SK-N-SH (cell line): ENCODE data around the gene FGF18. TPM values are rescaled to one million over a fixed set of nuclear protein-coding genes. Genes with fewer than 3 reads are reported as not detected.

Source experiments
- CTCF ChIA-PET: fragments of 300-600, 350-600 bp; formaldehyde crosslinking; extraction: SDS; loops from one replicate; lab custom pipeline; 2021; lab: Yijun Ruan, JAX
- POLR2A ChIA-PET: fragments of 350-600 bp; sonication (Branson Sonifier 250); formaldehyde crosslinking; extraction: SDS; loops from one replicate; lab custom pipeline; 2020; ENCODE audit warnings: antibody characterized with exemption, inconsistent platforms; lab: Yijun Ruan, JAX
- DNase-seq: peaks from one replicate; pipeline ENCODE4 v3.0.0; 2012
- H2AFZ ChIP-seq: fragments of 200-600 bp; sonication (generic); 2 replicates; pipeline ENCODE4 v1.8.1; 2016; ENCODE audit warnings: antibody characterized with exemption, mild to moderate bottlenecking, low read depth
- H3F3A ChIP-seq: fragments of 200-600 bp; sonication (generic); replicated peaks from 2 replicates; pipeline ENCODE3; 2016; ENCODE audit warnings: antibody characterized with exemption, mild to moderate bottlenecking; ENCODE audit not compliant: insufficient read depth
- H3K27ac ChIP-seq, 2 experiments: fragments of 200-500 bp in 1 of 2; fragments of 200-600 bp in 1 of 2; sonication (Bioruptor generic) in 1 of 2; sonication (generic), shearing (Covaris generic) in 1 of 2; 2 replicates each; pipeline versions ENCODE4 v1.5.1 to v1.6.1; 2014 to 2016; ENCODE audit warnings: low read depth in 2 of 2, inconsistent platforms in 1 of 2, low read length in 1 of 2, mild to moderate bottlenecking in 1 of 2, mixed read lengths in 1 of 2
- H3K27me3 ChIP-seq: fragments of 200-600 bp; sonication (generic), shearing (Covaris generic); 2 replicates; pipeline ENCODE4 v1.6.1; 2016; ENCODE audit warnings: mixed run types; ENCODE audit not compliant: insufficient read depth
- H3K36me3 ChIP-seq, 2 experiments: fragments of 200-500 bp in 1 of 2; fragments of 200-600 bp in 1 of 2; sonication (Bioruptor generic) in 1 of 2; sonication (generic) in 1 of 2; replicated peaks in 1 of 2; 2 replicates each; pipeline versions ENCODE3 to v1.5.1; 2014 to 2016; ENCODE audit warnings: low read length in 1 of 2, mild to moderate bottlenecking in 1 of 2; ENCODE audit not compliant: insufficient read depth in 2 of 2, control insufficient read depth in 1 of 2
- H3K4me1 ChIP-seq, 2 experiments: fragments of 200-500 bp in 1 of 2; fragments of 200-600 bp in 1 of 2; sonication (Bioruptor generic) in 1 of 2; sonication (generic), shearing (Covaris generic) in 1 of 2; 2 replicates each; pipeline versions ENCODE4 v1.5.1 to v1.6.1; 2014 to 2016; ENCODE audit warnings: low read depth in 1 of 2, low read length in 1 of 2, mixed run types in 1 of 2; ENCODE audit not compliant: insufficient read depth in 2 of 2, control insufficient read depth in 1 of 2
- H3K4me2 ChIP-seq: fragments of 200-600 bp; sonication (generic), shearing (Covaris generic); 2 replicates; pipeline ENCODE4 v1.6.1; 2017; ENCODE audit warnings: mixed run types
- H3K4me3 ChIP-seq, 2 experiments: fragments of 200-500 bp in 1 of 2; fragments of 200-600 bp in 1 of 2; sonication (Bioruptor generic) in 1 of 2; sonication (generic), shearing (Covaris generic) in 1 of 2; 2 replicates each; pipeline versions ENCODE4 v1.5.1 to v1.8.1; 2014 to 2016; ENCODE audit warnings: low read depth in 2 of 2, inconsistent platforms in 1 of 2, low read length in 1 of 2, mild to moderate bottlenecking in 1 of 2, mixed read lengths in 1 of 2, moderate library complexity in 1 of 2
- H3K79me2 ChIP-seq: fragments of 200-600 bp; sonication (generic); 2 replicates; pipeline ENCODE4 v1.8.1; 2017; ENCODE audit warnings: mild to moderate bottlenecking; ENCODE audit not compliant: insufficient read depth
- H3K9ac ChIP-seq: fragments of 200-600 bp; sonication (generic); 2 replicates; pipeline ENCODE4 v1.6.1; 2017; ENCODE audit warnings: mixed run types
- H3K9me2 ChIP-seq: fragments of 200-600 bp; sonication (generic); 2 replicates; pipeline ENCODE4 v1.6.1; 2017; ENCODE audit warnings: mixed run types
- H3K9me3 ChIP-seq: fragments of 200-600 bp; sonication (generic); 2 replicates; pipeline ENCODE4 v1.6.1; 2017; ENCODE audit warnings: mixed run types, mild to moderate bottlenecking, moderate library complexity
- H4K20me1 ChIP-seq: fragments of 200-600 bp; sonication (generic); 2 replicates; pipeline ENCODE4 v1.6.1; 2017; ENCODE audit warnings: mild to moderate bottlenecking, mixed run types; ENCODE audit not compliant: insufficient read depth
- CHD2 ChIP-seq: fragments of 150-350 bp; IDR thresholded peaks from 2 replicates; pipeline ENCODE4 v1.6.1; 2018; ENCODE audit warnings: low read length; ENCODE audit not compliant: partially characterized antibody
- FOSL2 ChIP-seq: IDR thresholded peaks from 2 replicates; pipeline ENCODE4 v1.4.0; 2012; ENCODE audit warnings: low read depth, mild to moderate bottlenecking, moderate library complexity, borderline replicate concordance
- FOXM1 ChIP-seq: IDR thresholded peaks from 2 replicates; pipeline ENCODE4 v1.4.0; 2012; ENCODE audit warnings: low read depth, mild to moderate bottlenecking
- GATA2 ChIP-seq: sonication (generic); formaldehyde crosslinking; IDR thresholded peaks from 2 replicates; pipeline ENCODE4 v1.5.0; 2020; ENCODE audit warnings: mild to moderate bottlenecking, missing genetic modification reagents
- JUND ChIP-seq: IDR thresholded peaks from 2 replicates; pipeline ENCODE4 v1.4.0; 2012
- MAX ChIP-seq: IDR thresholded peaks from 2 replicates; pipeline ENCODE4 v1.4.0; 2012; ENCODE audit warnings: low read depth
- MEF2A ChIP-seq: IDR thresholded peaks from 2 replicates; pipeline ENCODE4 v1.4.0; 2012; ENCODE audit warnings: low read depth, borderline replicate concordance
- MXI1 ChIP-seq: IDR thresholded peaks from 2 replicates; pipeline ENCODE4 v1.6.1; 2012; ENCODE audit warnings: mild to moderate bottlenecking, low read depth, low read length, improper control_type of control experiment
- NRF1 ChIP-seq: IDR thresholded peaks from 2 replicates; pipeline ENCODE4 v1.6.1; 2012; ENCODE audit warnings: low read depth, mild to moderate bottlenecking, low read length
- POLR2AphosphoS5 ChIP-seq: IDR thresholded peaks from 2 replicates; pipeline ENCODE4 v1.6.1; 2012; ENCODE audit warnings: low read depth, low read length
- RAD21 ChIP-seq: IDR thresholded peaks from 2 replicates; pipeline ENCODE4 v1.6.1; 2012; ENCODE audit warnings: mild to moderate bottlenecking, low read length
- RFX5 ChIP-seq: IDR thresholded peaks from 2 replicates; pipeline ENCODE4 v1.6.1; 2012; ENCODE audit warnings: mild to moderate bottlenecking, improper control_type of control experiment, low read length
- SIN3A ChIP-seq: IDR thresholded peaks from 2 replicates; pipeline ENCODE4 v1.6.1; 2012; ENCODE audit warnings: low read depth, mild to moderate bottlenecking, low read length, moderate library complexity, borderline replicate concordance
- TAF1 ChIP-seq: IDR thresholded peaks from 2 replicates; pipeline ENCODE4 v1.6.1; 2012; ENCODE audit warnings: low read depth, mild to moderate bottlenecking, low read length, moderate library complexity, borderline replicate concordance
- TCF12 ChIP-seq: IDR thresholded peaks from 2 replicates; pipeline ENCODE4 v1.4.0; 2012
- YY1 ChIP-seq: IDR thresholded peaks from 2 replicates; pipeline ENCODE4 v1.4.0; 2012; ENCODE audit warnings: low read depth, mild to moderate bottlenecking
- WGBS: methylation state at CpG from one replicate; pipeline ENCODE4 v1.1.6; 2017; ENCODE audit warnings: low lambda C conversion rate; 5-methylcytosine and 5-hydroxymethylcytosine counted together
- polyA plus RNA-seq, 3 experiments: library from polyadenylated mRNA; depleted of rRNA; stranded (reverse); fragments of >200 nt; gene quantifications; 2 replicates each; pipeline ENCODE4 v1.2.3, GENCODE V29; 2012
- TF ChIP-seq, protein P1 (sequence below): IDR thresholded peaks from 2 replicates; pipeline ENCODE4 v1.4.0; 2012; ENCODE audit warnings: low read depth, borderline replicate concordance
- TF ChIP-seq, protein P2 (sequence below): fragments of 200-600 bp; sonication (generic); IDR thresholded peaks from 2 replicates; pipeline ENCODE4 v1.6.1; 2017; ENCODE audit warnings: antibody characterized with exemption, mild to moderate bottlenecking, moderate library complexity
- TF ChIP-seq, protein P3 (sequence below): IDR thresholded peaks from 2 replicates; pipeline ENCODE4 v1.4.0; 2012; ENCODE audit warnings: low read depth, borderline replicate concordance

FGF18 gene
- polyA plus RNA-seq, 1 of the 3 experiments (the other 2 are of a cell fraction): 0.89 TPM

- H3K9me2 ChIP-seq: no peaks in the 10 kb centered on the region
- H4K20me1 ChIP-seq: peaks cover 53% of the 10 kb centered on the region
- H3K9ac ChIP-seq: peak overlapping the region; percentile 85
- WGBS: 1% methylated on average over 29 of the region's 56 CpGs
- H3K79me2 ChIP-seq: peaks cover 55% of the 10 kb centered on the region
- H3K27me3 ChIP-seq: no peaks in the 10 kb centered on the region
- H3F3A ChIP-seq: peaks cover 13% of the 10 kb centered on the region
- peak; percentile 80 for DNase-seq
- H3K4me2 ChIP-seq: peak overlapping the region; percentile 89
- TF ChIP-seq FOSL2 (no peak), GATA2 (CRISPR knock-in tag) (peak; percentile 11; the same call in 1 of the 2 replicates), MAX (peak; percentile 100), RAD21 (no peak), SIN3A (peak; percentile 98), TAF1 (peak; percentile 46; the same call in 1 of the 2 replicates), POLR2AphosphoS5 (peak; percentile 24; the same call in 1 of the 2 replicates), MXI1 (peak; percentile 100), JUND (no peak), FOXM1 (no peak), RFX5 (no peak), NRF1 (no peak), CHD2 (peak; percentile 76), MEF2A (no peak), TCF12 (peak; percentile 54), YY1 (no peak)
- TF ChIP-seq, protein P1, sequence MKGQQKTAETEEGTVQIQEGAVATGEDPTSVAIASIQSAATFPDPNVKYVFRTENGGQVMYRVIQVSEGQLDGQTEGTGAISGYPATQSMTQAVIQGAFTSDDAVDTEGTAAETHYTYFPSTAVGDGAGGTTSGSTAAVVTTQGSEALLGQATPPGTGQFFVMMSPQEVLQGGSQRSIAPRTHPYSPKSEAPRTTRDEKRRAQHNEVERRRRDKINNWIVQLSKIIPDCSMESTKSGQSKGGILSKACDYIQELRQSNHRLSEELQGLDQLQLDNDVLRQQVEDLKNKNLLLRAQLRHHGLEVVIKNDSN: peak; percentile 91
- TF ChIP-seq, protein P2, sequence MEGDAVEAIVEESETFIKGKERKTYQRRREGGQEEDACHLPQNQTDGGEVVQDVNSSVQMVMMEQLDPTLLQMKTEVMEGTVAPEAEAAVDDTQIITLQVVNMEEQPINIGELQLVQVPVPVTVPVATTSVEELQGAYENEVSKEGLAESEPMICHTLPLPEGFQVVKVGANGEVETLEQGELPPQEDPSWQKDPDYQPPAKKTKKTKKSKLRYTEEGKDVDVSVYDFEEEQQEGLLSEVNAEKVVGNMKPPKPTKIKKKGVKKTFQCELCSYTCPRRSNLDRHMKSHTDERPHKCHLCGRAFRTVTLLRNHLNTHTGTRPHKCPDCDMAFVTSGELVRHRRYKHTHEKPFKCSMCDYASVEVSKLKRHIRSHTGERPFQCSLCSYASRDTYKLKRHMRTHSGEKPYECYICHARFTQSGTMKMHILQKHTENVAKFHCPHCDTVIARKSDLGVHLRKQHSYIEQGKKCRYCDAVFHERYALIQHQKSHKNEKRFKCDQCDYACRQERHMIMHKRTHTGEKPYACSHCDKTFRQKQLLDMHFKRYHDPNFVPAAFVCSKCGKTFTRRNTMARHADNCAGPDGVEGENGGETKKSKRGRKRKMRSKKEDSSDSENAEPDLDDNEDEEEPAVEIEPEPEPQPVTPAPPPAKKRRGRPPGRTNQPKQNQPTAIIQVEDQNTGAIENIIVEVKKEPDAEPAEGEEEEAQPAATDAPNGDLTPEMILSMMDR: 0 out of 2 replicates have a peak, but pooled peaks have one; percentile 11
- TF ChIP-seq, protein P3, sequence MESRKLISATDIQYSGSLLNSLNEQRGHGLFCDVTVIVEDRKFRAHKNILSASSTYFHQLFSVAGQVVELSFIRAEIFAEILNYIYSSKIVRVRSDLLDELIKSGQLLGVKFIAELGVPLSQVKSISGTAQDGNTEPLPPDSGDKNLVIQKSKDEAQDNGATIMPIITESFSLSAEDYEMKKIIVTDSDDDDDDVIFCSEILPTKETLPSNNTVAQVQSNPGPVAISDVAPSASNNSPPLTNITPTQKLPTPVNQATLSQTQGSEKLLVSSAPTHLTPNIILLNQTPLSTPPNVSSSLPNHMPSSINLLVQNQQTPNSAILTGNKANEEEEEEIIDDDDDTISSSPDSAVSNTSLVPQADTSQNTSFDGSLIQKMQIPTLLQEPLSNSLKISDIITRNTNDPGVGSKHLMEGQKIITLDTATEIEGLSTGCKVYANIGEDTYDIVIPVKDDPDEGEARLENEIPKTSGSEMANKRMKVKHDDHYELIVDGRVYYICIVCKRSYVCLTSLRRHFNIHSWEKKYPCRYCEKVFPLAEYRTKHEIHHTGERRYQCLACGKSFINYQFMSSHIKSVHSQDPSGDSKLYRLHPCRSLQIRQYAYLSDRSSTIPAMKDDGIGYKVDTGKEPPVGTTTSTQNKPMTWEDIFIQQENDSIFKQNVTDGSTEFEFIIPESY: peak; percentile 74
- TF ChIP-seq, all 33 proteins: peak for 11
- Histone ChIP-seq H3K27ac (peak overlapping the region; percentile 84 to 88), H3K36me3 (peaks cover 36 to 40% of the 10 kb centered on the region in 2 experiments), H3K4me1 (peaks cover 7 to 16% of the 10 kb centered on the region in 2 experiments; a peak in 3 of 4 replicates), H3K9me3 (no peaks in the 10 kb centered on the region), H2AFZ (no peak overlapping the region), H3K4me3 (peak overlapping the region; percentile 68 to 82)
- POLR2A ChIA-PET: interaction anchor here (0.6 to 2.3 kb wide), 7 partner anchors 7 to 399 kb away, joined by 3 to 9 read pairs (median 4); partner anchors contain the start of gene TLX3
- CTCF ChIA-PET: interaction anchor here (1.2 kb wide), 1 partner anchor 46 kb away, joined by 6 read pairs; no protein-coding TSS in a partner anchor
Measured at GRCh38 chr5:171387970-171388815, 31.3 kb upstream of the FGF18 start.
